CD14-positive monocyte (primary cell): Measurements from ENCODE around the gene TRAPPC3L. TPM values are rescaled to one million over a fixed set of nuclear protein-coding genes. Genes with fewer than 3 reads are reported as not detected.

Source experiments
- DNase-seq, 3 donors: peaks; one replicate each; pipeline ENCODE4 v3.0.0-alpha.2; 2011 to 2022
- H2AFZ ChIP-seq: 2 replicates; pipeline ENCODE4 v1.6.0; 2012; ENCODE audit warnings: mild to moderate bottlenecking, low read depth, low read length, inconsistent platforms; ENCODE audit not compliant: insufficient read depth, poor library complexity, severe bottlenecking
- H3K27ac ChIP-seq, 2 donors: 1 replicate in 1 of 2; 2 replicates in 1 of 2; pipeline ENCODE4 v1.5.1; 2012 to 2013; ENCODE audit warnings: low read length in 2 of 2, control low read depth in 1 of 2, inconsistent platforms in 1 of 2, low read depth in 1 of 2, mild to moderate bottlenecking in 1 of 2
- H3K27me3 ChIP-seq, 2 donors: one replicate each; pipeline versions ENCODE4 v1.6.0 to v1.6.1; 2011 to 2013; ENCODE audit warnings: low read length in 2 of 2; ENCODE audit not compliant: control insufficient read depth in 2 of 2, insufficient read depth in 2 of 2
- H3K36me3 ChIP-seq, 2 donors: replicated peaks in 1 of 2; 1 replicate in 1 of 2; 2 replicates in 1 of 2; pipeline versions ENCODE4 v1.5.1 to v1.6.1; 2012 to 2013; ENCODE audit warnings: low read length in 2 of 2, control low read depth in 1 of 2, inconsistent platforms in 1 of 2, mild to moderate bottlenecking in 1 of 2; ENCODE audit not compliant: insufficient read depth in 2 of 2, control insufficient read depth in 1 of 2
- H3K4me1 ChIP-seq, 2 donors: 1 replicate in 1 of 2; 2 replicates in 1 of 2; pipeline versions ENCODE4 v1.5.1 to v1.6.1; 2012 to 2013; ENCODE audit warnings: low read length in 2 of 2, control low read depth in 1 of 2, inconsistent platforms in 1 of 2, mild to moderate bottlenecking in 1 of 2, moderate library complexity in 1 of 2; ENCODE audit not compliant: insufficient read depth in 2 of 2, control insufficient read depth in 1 of 2
- H3K4me2 ChIP-seq: replicated peaks from 2 replicates; pipeline ENCODE3; 2012; ENCODE audit warnings: low read length, moderate library complexity, mild to moderate bottlenecking; ENCODE audit not compliant: poor library complexity, severe bottlenecking; ENCODE audit errors: extremely low read depth
- H3K4me3 ChIP-seq, 3 experiments: fragments of 200-600 bp in 1 of 3; sonication (generic) in 1 of 3; replicated peaks in 1 of 3; 1 replicate in 2 of 3; 2 replicates in 1 of 3; pipeline ENCODE4 v1.5.1; 2011 to 2013; ENCODE audit warnings: low read length in 3 of 3, mild to moderate bottlenecking in 3 of 3, control low read depth in 2 of 3, low read depth in 2 of 3, inconsistent platforms in 1 of 3, moderate library complexity in 1 of 3
- H3K79me2 ChIP-seq: 2 replicates; pipeline ENCODE4 v1.6.0; 2012; ENCODE audit warnings: mild to moderate bottlenecking, control low read depth, inconsistent platforms, low read length, moderate library complexity; ENCODE audit not compliant: insufficient read depth
- H3K9ac ChIP-seq: 2 replicates; pipeline ENCODE4 v1.6.0; 2017; ENCODE audit warnings: low read length, mild to moderate bottlenecking; ENCODE audit not compliant: insufficient read depth, poor library complexity, severe bottlenecking
- H3K9me3 ChIP-seq, 2 donors: replicated peaks in 1 of 2; 1 replicate in 1 of 2; 2 replicates in 1 of 2; pipeline versions ENCODE4 v1.5.1 to v1.6.1; 2012 to 2013; ENCODE audit warnings: low read length in 2 of 2, control low read depth in 1 of 2; ENCODE audit not compliant: control insufficient read depth in 1 of 2, insufficient read depth in 1 of 2
- H4K20me1 ChIP-seq: 2 replicates; pipeline ENCODE4 v1.6.0; 2012; ENCODE audit warnings: mild to moderate bottlenecking, low read length, control low read depth, moderate library complexity; ENCODE audit not compliant: insufficient read depth
- H3K27ac Mint-ChIP-seq, 7 donors: one replicate each; pipeline ENCODE4 v1.8.0; 2020; ENCODE audit warnings: mild to moderate bottlenecking in 7 of 7, mixed read lengths in 7 of 7, moderate library complexity in 6 of 7, inconsistent platforms in 2 of 7
- H3K27me3 Mint-ChIP-seq, 3 donors: one replicate each; pipeline ENCODE4 v1.8.0; 2021 to 2022; ENCODE audit warnings: low read depth in 3 of 3, mild to moderate bottlenecking in 3 of 3, mixed read lengths in 3 of 3, moderate library complexity in 3 of 3, inconsistent platforms in 1 of 3
- H3K36me3 Mint-ChIP-seq, 2 donors: one replicate each; pipeline ENCODE4 v1.8.0; 2020; ENCODE audit warnings: mixed read lengths in 2 of 2, inconsistent platforms in 1 of 2, mild to moderate bottlenecking in 1 of 2
- H3K4me1 Mint-ChIP-seq: one replicate; pipeline ENCODE4 v1.8.0; 2020; ENCODE audit warnings: mild to moderate bottlenecking, mixed read lengths
- H3K4me3 Mint-ChIP-seq, 2 donors: one replicate each; pipeline ENCODE4 v1.8.0; 2020; ENCODE audit warnings: mild to moderate bottlenecking in 2 of 2, mixed read lengths in 2 of 2, moderate library complexity in 1 of 2
- H3K9me3 Mint-ChIP-seq, 7 donors: one replicate each; pipeline ENCODE4 v1.8.0; 2020 to 2022; ENCODE audit warnings: mixed read lengths in 7 of 7, mild to moderate bottlenecking in 6 of 7, moderate library complexity in 6 of 7, inconsistent platforms in 2 of 7
- CTCF ChIP-seq: fragments of 200-600 bp; IDR thresholded peaks from one replicate; pipeline ENCODE4 v1.8.0; 2022; ENCODE audit warnings: antibody characterized with exemption, mild to moderate bottlenecking
- WGBS: methylation state at CpG from one replicate; pipeline ENCODE4 v1.1.5; 2013; ENCODE audit warnings: missing lambda C conversion rate; ENCODE audit not compliant: insufficient coverage; 5-methylcytosine and 5-hydroxymethylcytosine counted together
- intact Hi-C, 2 donors: fragments of 100-400 bp; cut with micrococcal nuclease; formaldehyde crosslinking; loops; one replicate each; pipeline versions ENCODE4 v1.15.0 to v1.15.1; 2023
- polyA plus RNA-seq, 3 donors: library from polyadenylated mRNA; depleted of rRNA in 1 of 3; unstranded in 2 of 3; stranded (reverse) in 1 of 3; fragments of 300-500 nt in 2 of 3; fragments of >200 nt in 1 of 3; fragmentation: Illumina TruSeq in 2 of 3; gene quantifications; 1 replicate in 2 of 3; 2 replicates in 1 of 3; pipeline ENCODE4 v1.2.3, GENCODE V29; 2012 to 2021

Gene TRAPPC3L
- polyA plus RNA-seq, 3 donors = 0.17 TPM; not detected in 2

GRCh38 chr6:116557893-116558292 lies 12.4 kb upstream of the TRAPPC3L start:
- Histone ChIP-seq H2AFZ (no peak overlapping the region), H3K79me2 (no peaks in the 10 kb centered on the region), H4K20me1 (no peaks in the 10 kb centered on the region), H3K36me3 (no peaks in the 10 kb centered on the region), H3K4me2 (no peak overlapping the region), H3K27me3 (no peaks in the 10 kb centered on the region), H3K4me3 (no peak overlapping the region), H3K27ac (no peak overlapping the region), H3K4me1 (no peaks in the 10 kb centered on the region), H3K9ac (no peak overlapping the region), H3K9me3 (no peaks in the 10 kb centered on the region)
- H3K27ac Mint-ChIP-seq = no peak overlapping the region
- H3K4me1 Mint-ChIP-seq = peaks cover 3% of the 10 kb centered on the region
- H3K4me3 Mint-ChIP-seq = no peak overlapping the region
- H3K9me3 Mint-ChIP-seq = no peaks in the 10 kb centered on the region
- H3K27me3 Mint-ChIP-seq = peaks cover 0 to 5% (median 5%) of the 10 kb centered on the region in 3 donors
- no peaks in the 10 kb centered on the region for H3K36me3 Mint-ChIP-seq
- no peak for TF ChIP-seq CTCF
- no peak for DNase-seq
- WGBS = 83% methylated on average over 2 of the region's 5 CpGs
- intact Hi-C loops = no loop called here

- Histone ChIP-seq H3K4me3 (no peak overlapping the region), H3K9me3 (no peaks in the 10 kb centered on the region), H3K4me2 (no peak overlapping the region), H3K9ac (no peak overlapping the region), H3K4me1 (no peaks in the 10 kb centered on the region), H4K20me1 (no peaks in the 10 kb centered on the region), H3K27ac (no peak overlapping the region), H3K36me3 (no peaks in the 10 kb centered on the region), H3K79me2 (no peaks in the 10 kb centered on the region), H2AFZ (no peak overlapping the region), H3K27me3 (no peaks in the 10 kb centered on the region)
- H3K4me1 Mint-ChIP-seq = peaks cover 3% of the 10 kb centered on the region
- DNase-seq = no peak
- no peak for TF ChIP-seq CTCF
- no peaks in the 10 kb centered on the region for H3K9me3 Mint-ChIP-seq
- 100% methylated on average over 2 of the region's 5 CpGs for WGBS
- intact Hi-C loops = no loop called here
- H3K27me3 Mint-ChIP-seq = peaks cover 0 to 6% (median 5%) of the 10 kb centered on the region in 3 donors
- H3K4me3 Mint-ChIP-seq = no peak overlapping the region
- no peak overlapping the region for H3K27ac Mint-ChIP-seq
- no peaks in the 10 kb centered on the region for H3K36me3 Mint-ChIP-seq
Observed at GRCh38 chr6:116556814-116557415, 11.4 kb upstream of the TRAPPC3L start.
